SK-N-SH treated with all-trans-retinoic acid at 6 μM for 48 hours (cell line): ENCODE measurements around the gene TRAF7.
A peak's percentile ranks its signal among the peaks of the same experiment; 100 is the strongest.
"Not testable (repeated sequence)": the region's sequence is repeated elsewhere in the genome, so short reads cannot be mapped to it uniquely, and the experiment has no call there.

Experiments
- ATAC-seq: fragments of 200-7000 bp; cut with Tn5 transposase; 3 replicates; pipeline ENCODE4 v1.9.1; 2020; ENCODE audit warnings: mild to moderate bottlenecking, moderate library complexity
- CREB5 ChIP-seq: fragments of 250-450 bp; sonication (Bioruptor Pico); IDR thresholded peaks from 2 replicates; pipeline ENCODE4 v1.5.1; 2020; ENCODE audit warnings: low read depth, mild to moderate bottlenecking, moderate library complexity
- CSDC2 ChIP-seq: fragments of 250-450 bp; sonication (Bioruptor Pico); IDR thresholded peaks from 2 replicates; pipeline ENCODE4 v1.5.0; 2020; ENCODE audit warnings: mild to moderate bottlenecking, moderate library complexity
- GLIS3 ChIP-seq: fragments of 250-450 bp; sonication (Bioruptor Pico); IDR thresholded peaks from 2 replicates; pipeline ENCODE4 v1.5.0; 2020; ENCODE audit warnings: mild to moderate bottlenecking, moderate library complexity
- PPARA ChIP-seq: fragments of 250-450 bp; sonication (Bioruptor Pico); IDR thresholded peaks from 2 replicates; pipeline ENCODE4 v1.5.0; 2020; ENCODE audit warnings: mild to moderate bottlenecking, borderline replicate concordance
- RARB ChIP-seq: fragments of 250-450 bp; sonication (Bioruptor Pico); IDR thresholded peaks from 2 replicates; pipeline ENCODE4 v1.8.0; 2021; ENCODE audit warnings: mild to moderate bottlenecking, moderate library complexity
- TCF4 ChIP-seq: fragments of 250-450 bp; sonication (Bioruptor Pico); IDR thresholded peaks from 2 replicates; pipeline ENCODE4 v1.8.0; 2021; ENCODE audit warnings: mild to moderate bottlenecking, moderate library complexity, borderline replicate concordance
- TSHZ2 ChIP-seq: fragments of 250-450 bp; sonication (Bioruptor Pico); IDR thresholded peaks from 2 replicates; pipeline ENCODE4 v1.5.0; 2020; ENCODE audit warnings: mild to moderate bottlenecking, moderate library complexity
- ZFP3 ChIP-seq: fragments of 250-450 bp; sonication (Bioruptor Pico); IDR thresholded peaks from 2 replicates; pipeline ENCODE4 v1.5.0; 2020; ENCODE audit warnings: mild to moderate bottlenecking, moderate library complexity
- ZNF8 ChIP-seq: fragments of 450-650 bp; formaldehyde crosslinking; IDR thresholded peaks from 2 replicates; pipeline ENCODE4 v1.5.0; 2020; ENCODE audit warnings: mild to moderate bottlenecking, moderate library complexity
- TF ChIP-seq, protein P1 (sequence below): fragments of 250-450 bp; sonication (Bioruptor Pico); IDR thresholded peaks from 2 replicates; pipeline ENCODE4 v1.8.0; 2020; ENCODE audit warnings: mild to moderate bottlenecking, moderate library complexity, borderline replicate concordance

Gene TRAF7

GRCh38 chr16:2122429-2122828 lies 33.2 kb upstream of the TRAF7 start:
- ATAC-seq: no peak
- TF ChIP-seq ZNF8 (CRISPR knock-in tag): no peak
- TF ChIP-seq PPARA (CRISPR knock-in tag): no peak
- no peak for TF ChIP-seq TSHZ2 (CRISPR knock-in tag)
- no peak for TF ChIP-seq CREB5 (CRISPR knock-in tag)
- no peak for TF ChIP-seq RARB
- no peak for TF ChIP-seq GLIS3 (CRISPR knock-in tag)
- TF ChIP-seq CSDC2 (CRISPR knock-in tag): no peak

GRCh38 chr16:2122934-2123683 lies 32.5 kb upstream of the TRAF7 start:
- not testable (repeated sequence) for ATAC-seq

DNA sequence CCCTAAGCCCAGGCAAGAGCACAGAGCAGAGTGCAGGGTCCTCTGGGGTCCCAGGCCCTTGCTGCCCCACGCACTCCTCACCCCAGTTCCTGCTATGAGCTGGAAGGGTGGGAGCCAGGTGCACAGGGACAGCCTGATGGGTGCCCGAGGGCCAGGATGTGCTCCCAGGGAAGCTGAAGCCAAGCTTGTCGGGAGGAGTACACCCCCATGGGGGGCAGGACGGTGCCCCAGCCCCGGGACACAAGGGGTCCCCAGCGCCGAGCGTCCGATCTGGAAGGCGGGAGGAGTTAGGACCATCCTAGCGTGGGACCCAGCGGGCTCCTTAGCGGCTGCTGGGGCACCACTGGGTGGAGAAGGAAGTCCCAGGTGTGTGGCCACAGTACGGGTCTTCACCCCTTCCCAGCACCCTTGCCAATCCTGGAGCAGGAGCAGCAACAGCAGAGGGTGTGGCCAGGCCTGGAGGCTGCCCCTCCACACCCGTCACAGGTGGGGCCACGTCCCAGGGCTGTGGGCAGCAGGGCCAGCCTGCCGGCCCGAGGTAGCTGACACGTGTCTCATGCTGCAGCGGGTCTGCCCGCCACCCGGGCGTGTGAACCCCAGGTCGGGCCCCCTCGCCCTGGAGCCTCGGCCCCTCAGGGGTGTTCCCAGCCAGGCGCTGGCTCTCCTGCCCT lies 31.7 kb upstream of the TRAF7 start:
- ATAC-seq: peak; percentile 10

DNA sequence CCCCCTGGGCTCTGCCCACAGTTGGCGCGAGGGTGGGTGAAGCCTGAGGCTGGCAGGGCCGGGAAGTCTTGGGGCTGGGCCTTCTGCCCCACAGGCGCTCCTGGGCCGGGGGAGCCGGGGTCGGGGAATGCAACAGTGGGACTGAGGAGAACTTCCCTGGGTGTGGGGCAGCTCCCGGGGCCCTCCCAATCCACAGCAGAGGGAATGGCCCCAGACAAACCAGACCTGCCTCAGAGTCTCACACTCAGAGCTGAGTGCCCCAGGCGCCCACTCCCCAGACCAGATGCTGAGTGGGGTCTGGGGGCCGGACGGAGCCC lies 31.2 kb upstream of the TRAF7 start:
- peak; percentile 17 for ATAC-seq

DNA sequence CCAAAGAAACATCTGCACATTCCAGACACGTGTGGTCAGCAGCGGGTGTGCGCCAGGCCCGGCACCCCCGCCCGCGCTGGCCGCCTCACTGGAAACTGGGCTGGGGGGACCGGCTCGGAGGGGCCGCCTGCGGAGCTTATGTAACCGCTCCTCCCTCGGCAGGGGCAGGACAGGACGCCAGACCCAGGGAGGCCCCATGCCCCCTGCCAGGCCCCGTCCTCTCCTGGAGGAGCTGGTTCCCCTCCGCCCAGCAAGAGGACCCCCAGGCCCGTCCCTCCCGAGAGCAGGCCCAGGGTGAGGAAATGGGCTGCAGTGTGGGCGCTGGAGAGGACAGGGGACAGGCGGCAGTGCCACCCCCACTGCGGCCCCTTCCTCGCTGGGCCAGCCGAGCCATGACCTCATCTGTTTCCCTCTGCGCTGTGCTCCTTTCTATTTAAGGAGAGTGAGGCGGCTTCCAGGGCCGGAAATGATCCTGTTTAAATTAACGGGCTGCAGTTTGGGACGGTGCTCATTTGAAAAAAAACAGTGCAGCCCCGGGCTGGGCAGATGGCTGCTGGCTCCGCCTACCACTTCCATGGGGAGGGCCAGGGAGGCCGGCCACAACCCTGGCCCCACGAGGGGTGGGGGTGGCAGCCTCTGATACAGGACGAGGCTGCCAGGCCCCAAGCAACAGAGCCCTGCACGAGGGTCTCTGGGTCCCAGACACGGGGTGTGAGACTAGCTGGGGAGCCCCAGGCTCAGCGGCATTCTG lies 30.7 kb upstream of the TRAF7 start:
- TF ChIP-seq, protein P1, sequence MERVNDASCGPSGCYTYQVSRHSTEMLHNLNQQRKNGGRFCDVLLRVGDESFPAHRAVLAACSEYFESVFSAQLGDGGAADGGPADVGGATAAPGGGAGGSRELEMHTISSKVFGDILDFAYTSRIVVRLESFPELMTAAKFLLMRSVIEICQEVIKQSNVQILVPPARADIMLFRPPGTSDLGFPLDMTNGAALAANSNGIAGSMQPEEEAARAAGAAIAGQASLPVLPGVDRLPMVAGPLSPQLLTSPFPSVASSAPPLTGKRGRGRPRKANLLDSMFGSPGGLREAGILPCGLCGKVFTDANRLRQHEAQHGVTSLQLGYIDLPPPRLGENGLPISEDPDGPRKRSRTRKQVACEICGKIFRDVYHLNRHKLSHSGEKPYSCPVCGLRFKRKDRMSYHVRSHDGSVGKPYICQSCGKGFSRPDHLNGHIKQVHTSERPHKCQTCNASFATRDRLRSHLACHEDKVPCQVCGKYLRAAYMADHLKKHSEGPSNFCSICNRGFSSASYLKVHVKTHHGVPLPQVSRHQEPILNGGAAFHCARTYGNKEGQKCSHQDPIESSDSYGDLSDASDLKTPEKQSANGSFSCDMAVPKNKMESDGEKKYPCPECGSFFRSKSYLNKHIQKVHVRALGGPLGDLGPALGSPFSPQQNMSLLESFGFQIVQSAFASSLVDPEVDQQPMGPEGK (CRISPR knock-in tag): 0 out of 2 replicates have a peak, but pooled peaks have one; percentile 62
- TF ChIP-seq TCF4 (CRISPR knock-in tag): peak; percentile 52; the same call in 1 of the 2 replicates
- TF ChIP-seq, all 23 proteins: peak for 2; not testable (repeated sequence) for 21
- peak; percentile 65 for ATAC-seq

- not testable (repeated sequence) for ATAC-seq
Measured at GRCh38 chr16:2125609-2126008, 30.0 kb upstream of the TRAF7 start.

DNA sequence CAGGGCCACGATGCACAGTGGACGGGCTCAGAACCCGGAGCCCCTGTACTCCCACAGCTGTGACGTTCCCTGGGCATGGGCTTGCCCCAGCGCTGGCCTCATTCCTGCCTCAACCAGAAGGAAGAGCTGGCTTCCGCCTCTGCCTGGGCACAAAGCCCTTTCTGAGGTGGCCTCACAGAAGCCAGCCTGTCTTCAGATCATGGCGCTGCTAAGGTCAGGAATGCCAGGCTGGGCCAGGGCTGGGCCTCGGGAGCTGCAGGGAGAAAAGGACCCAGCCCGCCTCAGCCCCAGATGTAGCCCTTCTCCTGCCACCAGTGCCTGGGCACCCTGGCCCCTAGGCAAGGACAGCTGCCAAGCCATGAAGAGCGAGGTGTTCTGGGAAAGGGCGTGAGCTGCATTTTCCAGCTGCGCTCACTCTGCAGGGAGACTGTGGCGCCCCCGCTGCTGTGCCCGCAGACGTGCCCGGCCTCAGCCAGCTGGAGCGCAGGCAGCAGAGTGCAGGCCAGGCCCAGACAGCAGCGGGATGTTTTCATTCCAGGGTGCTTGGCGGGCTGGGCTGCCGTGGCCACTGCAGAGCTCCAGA lies 29.3 kb upstream of the TRAF7 start:
- peak; percentile 13; the same call in 2 of the 3 replicates for ATAC-seq

DNA sequence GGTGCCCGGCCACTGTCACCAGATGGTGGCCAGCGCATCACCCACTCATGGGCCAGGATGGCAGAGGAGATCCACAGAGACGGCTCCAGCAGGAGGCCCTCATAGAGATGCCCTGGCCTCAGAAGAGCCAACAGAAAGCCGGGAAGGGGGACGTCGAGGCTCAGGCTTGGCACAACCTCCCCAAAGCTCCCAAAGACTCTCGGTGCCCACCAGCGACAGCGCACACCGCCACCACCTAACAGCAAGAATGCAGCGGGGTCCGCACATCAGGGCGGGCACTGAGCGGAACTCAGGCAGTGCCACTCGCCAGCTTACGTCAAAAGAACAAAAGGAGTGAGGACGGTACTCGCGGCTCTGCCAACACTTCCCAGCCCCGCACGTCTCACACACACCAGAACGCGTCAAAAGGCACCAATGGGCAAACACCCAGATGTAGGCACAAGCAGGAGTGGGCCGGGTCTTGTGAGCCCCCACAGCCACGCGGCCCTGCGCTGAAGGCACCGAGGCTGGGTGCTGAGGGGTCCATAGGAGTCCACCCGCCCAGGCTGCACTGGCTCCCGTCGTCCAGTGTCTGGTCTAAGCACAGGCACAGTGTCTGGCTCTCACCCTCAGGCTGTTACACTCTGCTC lies 28.5 kb upstream of the TRAF7 start:
- not testable (repeated sequence) for ATAC-seq
- TF ChIP-seq ZFP3 (CRISPR knock-in tag): peak; percentile 92

DNA sequence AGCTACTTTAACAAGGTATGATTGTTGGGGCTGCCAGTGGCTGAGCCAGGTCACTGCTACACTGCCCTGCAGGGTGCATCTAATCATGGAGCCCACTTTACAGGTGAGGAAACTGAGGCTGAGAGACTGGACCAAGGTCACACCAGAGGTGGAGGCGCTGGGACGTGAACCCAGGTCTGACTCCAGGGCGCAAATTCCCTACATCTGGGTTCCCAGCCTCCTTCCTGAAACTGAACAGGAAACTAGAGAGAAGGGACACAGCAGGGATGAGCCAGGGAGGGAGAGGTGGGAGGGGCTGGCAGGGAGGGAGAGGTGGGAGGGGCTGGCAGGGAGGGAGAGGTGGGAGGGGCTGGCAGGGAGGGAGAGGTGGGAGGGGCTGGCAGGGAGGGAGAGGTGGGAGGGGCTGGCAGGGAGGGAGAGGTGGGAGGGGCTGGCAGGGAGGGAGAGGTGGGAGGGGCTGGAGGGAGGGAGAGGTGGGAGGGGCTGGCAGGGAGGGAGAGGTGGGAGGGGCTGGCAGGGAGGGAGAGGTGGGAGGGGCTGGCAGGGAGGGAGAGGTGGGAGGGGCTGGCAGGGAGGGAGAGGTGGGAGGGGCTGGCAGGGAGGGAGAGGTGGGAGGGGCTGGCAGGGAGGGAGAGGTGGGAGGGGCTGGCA lies 27.8 kb upstream of the TRAF7 start:
- not testable (repeated sequence) for ATAC-seq

DNA sequence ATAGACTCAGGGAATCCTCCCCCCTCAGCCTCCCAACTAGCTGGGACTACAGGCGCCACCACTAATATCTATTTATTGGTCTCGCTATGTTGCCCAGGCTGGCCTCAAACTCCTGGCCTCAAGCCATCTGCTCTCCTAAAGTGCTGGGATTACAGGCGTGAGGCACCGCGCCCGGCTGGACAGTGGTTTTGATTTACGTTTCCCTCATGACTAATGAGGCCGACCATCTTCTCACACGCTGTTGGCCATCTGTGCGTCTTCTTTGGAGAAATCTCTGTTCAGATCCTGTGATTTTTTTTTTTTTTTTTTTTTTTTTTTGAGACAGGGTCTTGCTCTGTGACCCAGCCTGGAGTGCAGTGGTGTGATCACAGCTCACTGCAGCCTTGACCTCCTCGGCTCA lies 26.3 kb upstream of the TRAF7 start:
- ATAC-seq: not testable (repeated sequence)

DNA sequence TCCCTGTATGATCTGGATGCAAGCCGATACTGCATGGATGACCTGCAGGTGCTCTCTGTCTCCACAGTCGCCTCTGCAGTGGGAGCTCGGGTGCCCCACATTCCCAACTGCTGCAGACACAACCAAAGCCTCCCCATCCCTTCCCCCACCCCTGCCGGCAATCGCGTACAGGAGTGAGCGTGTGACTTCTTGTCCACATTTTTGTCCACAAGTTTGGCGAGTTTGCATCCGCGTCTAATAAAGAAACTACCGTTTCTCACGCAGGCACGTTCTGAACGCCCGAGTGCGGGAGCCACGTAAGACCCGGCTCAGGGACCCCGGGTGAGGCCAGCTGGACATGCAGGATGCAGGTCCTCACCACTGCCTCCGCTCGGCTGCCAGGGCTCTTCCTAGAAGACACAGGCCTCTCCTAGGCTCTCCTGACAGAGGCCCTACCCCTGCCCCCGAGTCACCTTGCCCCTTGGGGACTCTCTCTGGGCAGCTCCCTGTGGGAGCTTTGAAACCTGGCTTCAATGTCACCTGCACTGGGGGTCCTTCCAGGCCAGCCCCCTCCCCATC lies 25.6 kb upstream of the TRAF7 start:
- ATAC-seq: not testable (repeated sequence)

DNA sequence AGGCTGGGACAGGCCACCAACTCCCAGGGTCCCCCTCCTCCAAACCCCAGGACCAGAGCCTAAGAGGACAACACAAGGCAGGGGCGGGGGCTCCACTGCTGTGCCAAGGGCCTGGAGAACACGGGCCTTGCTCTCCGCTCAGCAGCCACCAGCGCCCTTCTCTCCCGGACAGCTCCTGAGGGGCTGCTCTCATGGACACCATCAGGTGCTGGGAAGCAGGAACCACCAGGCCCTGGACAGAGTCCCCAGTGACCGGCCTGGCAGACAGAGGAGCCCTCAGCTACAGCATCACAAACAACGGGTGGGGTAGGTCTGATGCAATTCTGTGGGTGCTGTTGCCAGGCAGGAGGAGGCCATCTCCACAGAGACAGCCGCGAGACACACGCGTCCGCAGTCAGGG lies 21.8 kb upstream of the TRAF7 start:
- not testable (repeated sequence) for ATAC-seq

DNA sequence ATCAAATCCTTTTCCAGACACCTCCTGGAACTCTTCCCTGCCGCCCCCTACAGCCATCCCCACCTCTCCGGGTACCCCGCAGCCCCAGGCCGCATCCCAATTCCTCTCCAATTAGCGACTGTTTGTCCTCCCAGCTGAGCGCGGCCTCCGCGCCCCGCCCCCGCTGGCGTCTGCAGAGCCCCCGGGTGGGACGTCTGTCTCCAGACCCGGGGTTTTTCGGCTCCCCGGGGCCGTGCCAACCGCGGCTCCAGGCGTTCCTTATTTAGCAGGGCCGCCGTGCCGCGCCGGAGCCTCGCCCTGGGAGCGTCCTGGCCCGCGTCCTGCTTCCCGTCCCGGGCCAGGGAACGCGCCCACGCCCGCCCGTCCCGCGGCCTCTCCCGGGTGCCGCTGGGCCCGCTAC lies 20.5 kb upstream of the TRAF7 start:
- not testable (repeated sequence) for ATAC-seq
